HL-60 (cell line): ENCODE results near the gene MMP15.

Source experiments
- CTCF ChIP-seq: IDR thresholded peaks from one replicate; pipeline ENCODE4 v1.5.1; 2011; ENCODE audit warnings: low read length, control low read depth, inconsistent platforms; ENCODE audit not compliant: insufficient read depth
- POLR2AphosphoS5 ChIP-seq: IDR thresholded peaks from 2 replicates; pipeline ENCODE4 v1.6.1; 2012; ENCODE audit warnings: low read depth
- REST ChIP-seq: IDR thresholded peaks from 2 replicates; pipeline ENCODE4 v1.6.1; 2012; ENCODE audit warnings: low read depth; ENCODE audit not compliant: insufficient replicate concordance
- SPI1 ChIP-seq: IDR thresholded peaks from 2 replicates; pipeline ENCODE4 v1.6.1; 2012; ENCODE audit warnings: low read depth, mild to moderate bottlenecking, borderline replicate concordance

DNA sequence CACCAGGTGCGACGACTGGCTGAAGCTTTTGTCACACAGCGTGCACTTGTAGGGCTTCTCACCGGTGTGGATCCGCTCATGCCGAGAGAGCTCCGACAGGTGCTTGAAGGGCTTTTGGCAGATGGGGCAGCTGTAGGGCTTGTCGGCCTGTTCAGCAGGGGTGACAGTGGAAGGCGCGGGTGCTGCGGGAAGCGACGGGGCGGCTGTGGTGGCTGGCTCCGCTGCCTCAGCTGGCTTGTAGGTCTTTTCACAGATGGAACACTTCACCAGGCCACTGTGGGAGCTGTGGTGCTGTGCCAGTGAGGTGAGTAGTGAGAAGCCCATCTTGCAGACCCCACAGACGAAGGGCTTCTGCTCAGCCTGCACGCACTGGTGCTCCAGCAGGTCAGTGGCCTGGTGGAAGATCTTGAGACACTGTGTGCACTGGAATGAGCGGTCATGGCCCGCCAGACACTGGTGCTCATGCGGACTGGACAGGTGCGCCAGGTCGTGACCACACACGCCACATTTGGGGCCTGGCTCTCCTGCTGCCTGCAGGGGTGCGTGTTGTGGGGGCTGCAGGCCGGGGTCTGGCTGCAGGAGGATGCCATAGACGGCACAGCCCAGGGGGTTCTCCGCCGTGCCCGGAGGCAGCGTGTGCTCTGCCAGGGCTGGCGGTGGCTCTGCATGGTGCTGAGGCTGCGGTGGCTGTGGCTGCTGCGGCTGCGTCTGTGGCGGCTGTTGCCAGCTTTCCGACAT is 27.9 kb upstream of the MMP15 start:
- TF ChIP-seq POLR2AphosphoS5: no peak
- TF ChIP-seq CTCF: no peak
- TF ChIP-seq REST: no peak
- no peak for TF ChIP-seq SPI1
